ENCODE results near the gene C22orf15. TPM values are rescaled to one million over a fixed set of nuclear protein-coding genes. Genes with fewer than 3 reads are reported as not detected.

Gene C22orf15
- total RNA-seq, 1 donor from 2014 or later = not detected

DNA sequence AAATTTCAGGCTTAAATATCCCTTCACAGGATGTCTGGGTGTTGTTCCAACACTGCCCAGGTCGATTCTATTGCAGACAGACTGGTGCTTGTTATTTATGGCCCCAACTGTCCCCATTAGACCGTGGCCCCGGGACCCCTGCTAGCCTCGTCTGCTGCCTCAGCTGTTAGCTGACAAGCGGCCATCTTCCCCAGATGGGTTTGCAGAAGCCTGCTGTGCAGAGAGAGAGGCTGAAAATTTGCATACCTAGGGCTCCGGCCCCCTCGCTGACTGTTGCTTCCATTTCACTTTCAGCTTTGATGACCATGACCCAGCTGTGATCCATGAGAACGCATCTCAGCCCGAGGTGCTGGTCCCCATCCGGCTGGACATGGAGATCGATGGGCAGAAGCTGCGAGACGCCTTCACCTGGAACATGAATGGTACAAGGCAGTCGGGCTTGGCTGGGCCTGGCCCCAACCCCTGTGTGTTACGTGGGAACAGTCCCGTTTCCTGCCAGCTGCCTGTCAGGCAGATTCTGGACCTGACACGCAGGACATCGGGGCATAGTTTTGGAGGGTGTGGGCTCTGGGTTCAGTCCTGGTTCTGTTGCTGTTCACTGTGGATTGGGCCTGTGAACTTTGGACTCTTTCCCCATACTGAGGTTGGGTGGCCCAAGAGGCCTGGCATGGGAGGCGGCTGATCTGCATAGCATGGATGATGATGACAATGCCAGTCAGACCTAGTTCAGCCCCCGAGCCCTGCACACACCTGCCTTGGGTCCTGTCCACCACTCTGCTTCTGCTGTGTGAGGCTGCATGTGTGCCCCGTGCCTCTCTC, 40.4 kb downstream of the C22orf15 start:
- Mint-ChIP-seq H3K4me3 (ENCODE audit: unreplicated experiment) (no peak overlapping the region), H3K27ac (ENCODE audit: unreplicated experiment) (no peak overlapping the region), H3K36me3 (ENCODE audit: unreplicated experiment) (peaks cover 61% of the 10 kb centered on the region), H3K9me3 (ENCODE audit: unreplicated experiment) (no peaks in the 10 kb centered on the region), H3K4me1 (ENCODE audit: unreplicated experiment) (no peaks in the 10 kb centered on the region), H3K27me3 (ENCODE audit: unreplicated experiment) (no peaks in the 10 kb centered on the region)
- DNase-seq (ENCODE audit: extremely low spot score, unreplicated experiment) = no peak
- TF ChIP-seq, protein P1, sequence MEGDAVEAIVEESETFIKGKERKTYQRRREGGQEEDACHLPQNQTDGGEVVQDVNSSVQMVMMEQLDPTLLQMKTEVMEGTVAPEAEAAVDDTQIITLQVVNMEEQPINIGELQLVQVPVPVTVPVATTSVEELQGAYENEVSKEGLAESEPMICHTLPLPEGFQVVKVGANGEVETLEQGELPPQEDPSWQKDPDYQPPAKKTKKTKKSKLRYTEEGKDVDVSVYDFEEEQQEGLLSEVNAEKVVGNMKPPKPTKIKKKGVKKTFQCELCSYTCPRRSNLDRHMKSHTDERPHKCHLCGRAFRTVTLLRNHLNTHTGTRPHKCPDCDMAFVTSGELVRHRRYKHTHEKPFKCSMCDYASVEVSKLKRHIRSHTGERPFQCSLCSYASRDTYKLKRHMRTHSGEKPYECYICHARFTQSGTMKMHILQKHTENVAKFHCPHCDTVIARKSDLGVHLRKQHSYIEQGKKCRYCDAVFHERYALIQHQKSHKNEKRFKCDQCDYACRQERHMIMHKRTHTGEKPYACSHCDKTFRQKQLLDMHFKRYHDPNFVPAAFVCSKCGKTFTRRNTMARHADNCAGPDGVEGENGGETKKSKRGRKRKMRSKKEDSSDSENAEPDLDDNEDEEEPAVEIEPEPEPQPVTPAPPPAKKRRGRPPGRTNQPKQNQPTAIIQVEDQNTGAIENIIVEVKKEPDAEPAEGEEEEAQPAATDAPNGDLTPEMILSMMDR (IDR thresholded peaks at IDR 0.05) = no peak

DNA sequence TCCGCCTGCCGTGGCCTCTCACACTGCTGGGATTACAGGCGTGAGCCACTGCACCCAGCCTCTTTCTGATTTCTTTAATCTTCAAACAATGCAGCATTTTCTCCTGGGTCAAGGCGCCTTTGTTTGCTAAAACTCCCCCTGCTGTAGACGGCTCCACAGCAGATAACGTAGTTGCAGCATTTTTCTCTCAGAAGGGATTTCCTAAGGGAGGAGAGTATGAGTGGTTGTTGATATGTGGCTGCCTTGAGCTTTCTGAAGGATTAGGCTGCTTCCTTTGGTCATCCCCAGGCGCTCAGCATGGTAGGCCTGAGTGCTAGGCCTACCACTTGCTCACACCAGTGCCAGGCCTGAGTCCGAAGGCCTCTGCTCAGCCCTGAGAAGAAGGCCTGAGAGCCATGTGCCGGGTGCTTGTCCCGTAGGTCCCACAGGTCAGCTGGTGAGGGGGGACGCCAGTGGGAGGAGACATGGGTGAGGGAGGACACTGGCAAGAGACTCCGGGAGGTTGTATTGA, 42.0 kb downstream of the C22orf15 start:
- TF ChIP-seq, protein P1 (IDR thresholded peaks at IDR 0.05) = no peak
- Mint-ChIP-seq H3K4me3 (ENCODE audit: unreplicated experiment) (no peak overlapping the region), H3K27ac (ENCODE audit: unreplicated experiment) (no peak overlapping the region), H3K27me3 (ENCODE audit: unreplicated experiment) (no peaks in the 10 kb centered on the region), H3K36me3 (ENCODE audit: unreplicated experiment) (peaks cover 55% of the 10 kb centered on the region), H3K4me1 (ENCODE audit: unreplicated experiment) (no peaks in the 10 kb centered on the region), H3K9me3 (ENCODE audit: unreplicated experiment) (no peaks in the 10 kb centered on the region)
- no peak for DNase-seq (ENCODE audit: extremely low spot score, unreplicated experiment)

DNA sequence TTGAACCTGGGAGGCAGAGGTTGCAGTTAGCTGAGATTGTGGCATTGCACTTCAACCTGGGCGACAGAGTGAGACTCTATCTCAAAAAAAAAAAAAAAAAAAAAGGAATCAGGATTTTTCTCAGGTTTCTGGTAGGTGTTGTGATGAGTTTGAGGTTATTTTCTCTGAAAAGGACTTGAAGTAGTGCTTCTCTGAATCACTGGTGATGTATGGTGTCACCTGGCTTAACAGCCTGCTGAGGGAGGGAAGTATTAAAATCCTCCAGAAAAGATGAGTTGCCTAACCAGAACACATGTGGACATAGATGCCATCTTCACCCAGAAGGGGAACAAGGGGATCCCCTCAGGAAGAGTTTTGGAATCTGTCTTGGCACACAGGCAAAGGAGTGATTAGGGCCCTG, 44.0 kb downstream of the C22orf15 start:
- H3K27ac Mint-ChIP-seq (ENCODE audit: unreplicated experiment) = no peak overlapping the region
- H3K36me3 Mint-ChIP-seq (ENCODE audit: unreplicated experiment) = peaks cover 49% of the 10 kb centered on the region
- H3K9me3 Mint-ChIP-seq (ENCODE audit: unreplicated experiment) = no peaks in the 10 kb centered on the region
- no peak overlapping the region for H3K4me3 Mint-ChIP-seq (ENCODE audit: unreplicated experiment)
- no peak for DNase-seq (ENCODE audit: extremely low spot score, unreplicated experiment)
- no peaks in the 10 kb centered on the region for H3K4me1 Mint-ChIP-seq (ENCODE audit: unreplicated experiment)
- TF ChIP-seq, protein P1 (IDR thresholded peaks at IDR 0.05) = no peak
- no peaks in the 10 kb centered on the region for H3K27me3 Mint-ChIP-seq (ENCODE audit: unreplicated experiment)

DNA sequence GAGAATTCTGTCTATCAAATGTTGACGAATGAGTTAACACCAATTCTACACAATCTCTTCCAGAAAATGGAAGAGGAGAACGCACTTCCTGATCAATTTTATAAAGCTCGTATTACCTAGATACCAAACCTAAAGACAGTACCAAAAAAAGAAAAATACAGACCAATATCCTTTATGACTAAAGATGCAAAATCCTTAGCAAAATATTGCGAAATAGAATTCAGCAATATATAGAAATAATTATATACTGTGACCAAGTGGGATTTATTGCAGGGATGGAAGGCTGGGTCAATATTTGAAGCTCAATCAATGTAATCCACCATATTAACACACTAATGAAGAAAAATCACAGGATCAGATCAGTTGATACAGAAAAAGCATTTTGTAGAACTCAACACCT, 49.6 kb downstream of the C22orf15 start:
- TF ChIP-seq, protein P1 (IDR thresholded peaks at IDR 0.05) = no peak
- H3K4me3 Mint-ChIP-seq (ENCODE audit: unreplicated experiment) = no peak overlapping the region
- peaks cover 3% of the 10 kb centered on the region for H3K4me1 Mint-ChIP-seq (ENCODE audit: unreplicated experiment)
- no peaks in the 10 kb centered on the region for H3K27me3 Mint-ChIP-seq (ENCODE audit: unreplicated experiment)
- H3K27ac Mint-ChIP-seq (ENCODE audit: unreplicated experiment) = no peak overlapping the region
- peaks cover 40% of the 10 kb centered on the region for H3K36me3 Mint-ChIP-seq (ENCODE audit: unreplicated experiment)
- DNase-seq (ENCODE audit: extremely low spot score, unreplicated experiment) = no peak
- H3K9me3 Mint-ChIP-seq (ENCODE audit: unreplicated experiment) = no peaks in the 10 kb centered on the region

Other genes with a start within 250 kb of the C22orf15 start
- gene IGLL1, start 182.7 kb upstream of the C22orf15 start, total RNA-seq = not detected in 2 replicates
- 0.43 TPM in 1 of 2 replicates, not detected in the other for gene DRICH1, start 130.7 kb upstream of the C22orf15 start, total RNA-seq
- gene RGL4, start 72.0 kb upstream of the C22orf15 start, total RNA-seq = not detected in 2 replicates
- 12.5 TPM in 2 replicates for gene ZNF70, start 11.9 kb upstream of the C22orf15 start, total RNA-seq
- gene VPREB3, start 8.6 kb upstream of the C22orf15 start, total RNA-seq = not detected in 2 replicates
- gene CHCHD10, start 5.0 kb downstream of the C22orf15 start, total RNA-seq = 30.6 and 34.0 TPM in 2 replicates
- gene MMP11, start 9.9 kb downstream of the C22orf15 start, total RNA-seq = 72.5 and 76.5 TPM in 2 replicates
- 126 and 127 TPM in 2 replicates for gene SMARCB1, start 24.0 kb downstream of the C22orf15 start, total RNA-seq
- gene DERL3, start 76.0 kb downstream of the C22orf15 start, total RNA-seq = 0.52 and 0.56 TPM in 2 replicates
- 19.0 and 22.6 TPM in 2 replicates for gene SLC2A11, start 94.9 kb downstream of the C22orf15 start, total RNA-seq
- gene MIF, start 131.4 kb downstream of the C22orf15 start, total RNA-seq = 354 and 363 TPM in 2 replicates
- not detected in 2 replicates for gene GSTT2B, start 198.2 kb downstream of the C22orf15 start, total RNA-seq
- not detected in 2 replicates for gene DDTL, start 203.9 kb downstream of the C22orf15 start, total RNA-seq
- gene DDT, start 211.5 kb downstream of the C22orf15 start, total RNA-seq = 108 and 113 TPM in 2 replicates
- gene GSTT2, start 217.1 kb downstream of the C22orf15 start, total RNA-seq = not detected in 2 replicates
- not detected in 2 replicates for gene GSTT4, start 242.5 kb downstream of the C22orf15 start, total RNA-seq
- 53.4 and 55.6 TPM in 2 replicates for gene CABIN1, start 248.3 kb downstream of the C22orf15 start, total RNA-seq